IMR-90 (cell line): Measurements from ENCODE around the gene TMC4. TPM values are rescaled to one million over a fixed set of nuclear protein-coding genes. Genes with fewer than 3 reads are reported as not detected.

Experiments
- ATAC-seq: fragments of 200-7000 bp; cut with Tn5 transposase; 2 replicates; pipeline ENCODE4 v1.9.1; 2020; ENCODE audit warnings: low read depth, mild to moderate bottlenecking, moderate library complexity
- BruUV-seq: library from RNA; stranded (reverse); fragments of 400-500 nt; replicated peaks from 2 replicates; lab custom pipeline; 2021; lab: Mats Ljungman, UMichigan
- CTCF ChIA-PET: fragments of 300-600 bp; formaldehyde crosslinking; extraction: SDS; loops from one replicate; lab custom pipeline; 2021; ENCODE audit warnings: antibody characterized with exemption; lab: Yijun Ruan, JAX
- POLR2A ChIA-PET: fragments of 300-600 bp; sonication (Branson Sonifier 250); formaldehyde crosslinking; loops from one replicate; lab custom pipeline; 2022; ENCODE audit warnings: antibody characterized with exemption; ENCODE audit not compliant: unreplicated experiment; lab: Charles Lee
- DNase-seq: peaks from one replicate; pipeline ENCODE4 v3.0.0; 2013
- H2AFZ ChIP-seq: replicated peaks from 2 replicates; pipeline ENCODE3; 2013; ENCODE audit warnings: low read length, mild to moderate bottlenecking; ENCODE audit not compliant: poor library complexity
- H2AK5ac ChIP-seq: 2 replicates; pipeline ENCODE4 v1.6.1; 2013; ENCODE audit warnings: low read depth, low read length, inconsistent platforms
- H2AK9ac ChIP-seq: replicated peaks from 2 replicates; pipeline ENCODE3; 2013; ENCODE audit warnings: mild to moderate bottlenecking, low read depth, low read length, moderate library complexity; ENCODE audit not compliant: poor library complexity
- H2BK120ac ChIP-seq: 2 replicates; pipeline ENCODE4 v1.6.1; 2013; ENCODE audit warnings: low read depth, low read length, inconsistent platforms
- H2BK15ac ChIP-seq: 3 replicates; pipeline ENCODE4 v1.6.1; 2013; ENCODE audit warnings: low read depth, low read length, inconsistent platforms
- H2BK20ac ChIP-seq: 2 replicates; pipeline ENCODE4 v1.6.1; 2013; ENCODE audit warnings: low read depth, mild to moderate bottlenecking, inconsistent platforms, low read length, moderate library complexity
- H2BK5ac ChIP-seq: 2 replicates; pipeline ENCODE4 v1.6.1; 2013; ENCODE audit warnings: mild to moderate bottlenecking, low read depth, low read length, inconsistent platforms; ENCODE audit not compliant: poor library complexity, severe bottlenecking
- H3K14ac ChIP-seq: replicated peaks from 2 replicates; pipeline ENCODE4 v1.6.1; 2013; ENCODE audit warnings: low read depth, low read length, inconsistent platforms
- H3K18ac ChIP-seq: 2 replicates; pipeline ENCODE4 v1.6.1; 2013; ENCODE audit warnings: low read depth, low read length, control low read depth
- H3K23ac ChIP-seq: 2 replicates; pipeline ENCODE4 v1.6.1; 2013; ENCODE audit warnings: low read depth, low read length, inconsistent platforms
- H3K27ac ChIP-seq: 2 replicates; pipeline ENCODE4 v1.5.1; 2013; ENCODE audit warnings: mild to moderate bottlenecking, control low read depth, low read length; ENCODE audit not compliant: insufficient read depth
- H3K27me3 ChIP-seq: 2 replicates; pipeline ENCODE4 v1.6.1; 2013; ENCODE audit warnings: low read length; ENCODE audit not compliant: control insufficient read depth, insufficient read depth
- H3K36me3 ChIP-seq: 2 replicates; pipeline ENCODE4 v1.6.1; 2013; ENCODE audit warnings: low read length, mixed read lengths; ENCODE audit not compliant: control insufficient read depth, insufficient read depth
- H3K4ac ChIP-seq: 2 replicates; pipeline ENCODE4 v1.6.1; 2013; ENCODE audit warnings: low read depth, low read length, inconsistent platforms
- H3K4me1 ChIP-seq: 2 replicates; pipeline ENCODE4 v1.6.1; 2013; ENCODE audit warnings: low read length, mixed read lengths; ENCODE audit not compliant: control insufficient read depth, insufficient read depth
- H3K4me2 ChIP-seq: 2 replicates; pipeline ENCODE4 v1.6.1; 2013; ENCODE audit warnings: low read depth, mild to moderate bottlenecking, control low read depth, low read length, moderate library complexity
- H3K4me3 ChIP-seq: 2 replicates; pipeline ENCODE4 v1.5.1; 2013; ENCODE audit warnings: low read depth, mild to moderate bottlenecking, control low read depth, low read length, moderate library complexity; ENCODE audit not compliant: insufficient read depth
- H3K56ac ChIP-seq: 2 replicates; pipeline ENCODE4 v1.6.1; 2013; ENCODE audit warnings: low read length, inconsistent platforms; ENCODE audit not compliant: insufficient read depth; ENCODE audit errors: extremely low read depth
- H3K79me1 ChIP-seq, 2 experiments: 2 replicates each; pipeline ENCODE4 v1.6.1; 2013; ENCODE audit warnings: low read length in 2 of 2, inconsistent platforms in 1 of 2, low read depth in 1 of 2
- H3K9ac ChIP-seq: 2 replicates; pipeline ENCODE4 v1.6.1; 2013; ENCODE audit warnings: low read depth, low read length, control low read depth
- H3K9me1 ChIP-seq: 2 replicates; pipeline ENCODE4 v1.6.1; 2013; ENCODE audit warnings: low read length, inconsistent platforms; ENCODE audit not compliant: insufficient read depth
- H3K9me3 ChIP-seq: 2 replicates; pipeline ENCODE4 v1.6.1; 2013; ENCODE audit warnings: low read length; ENCODE audit not compliant: control insufficient read depth, insufficient read depth
- H4K20me1 ChIP-seq: 2 replicates; pipeline ENCODE4 v1.6.1; 2013; ENCODE audit warnings: low read length, inconsistent platforms; ENCODE audit not compliant: insufficient read depth
- H4K5ac ChIP-seq: 2 replicates; pipeline ENCODE4 v1.6.1; 2013; ENCODE audit warnings: mild to moderate bottlenecking, low read depth, low read length, control low read depth
- H4K8ac ChIP-seq, 2 experiments: 2 replicates each; pipeline ENCODE4 v1.6.1; 2013; ENCODE audit warnings: low read depth in 2 of 2, low read length in 2 of 2, control low read depth in 1 of 2, inconsistent platforms in 1 of 2
- H4K91ac ChIP-seq: 2 replicates; pipeline ENCODE4 v1.6.1; 2013; ENCODE audit warnings: low read depth, low read length, inconsistent platforms; ENCODE audit not compliant: insufficient read depth
- CEBPB ChIP-seq: IDR thresholded peaks from 2 replicates; pipeline ENCODE4 v1.6.1; 2012; ENCODE audit warnings: low read depth, low read length, improper control_type of control experiment
- CHD1 ChIP-seq: IDR thresholded peaks from 2 replicates; pipeline ENCODE4 v1.6.1; 2012; ENCODE audit warnings: low read depth, low read length, improper control_type of control experiment
- MAZ ChIP-seq: IDR thresholded peaks from 2 replicates; pipeline ENCODE4 v1.6.1; 2012; ENCODE audit warnings: low read depth, mild to moderate bottlenecking, low read length, improper control_type of control experiment, moderate library complexity, borderline replicate concordance
- MXI1 ChIP-seq: IDR thresholded peaks from 2 replicates; pipeline ENCODE4 v1.6.1; 2012; ENCODE audit warnings: low read depth, mild to moderate bottlenecking, low read length, moderate library complexity, borderline replicate concordance
- WGBS, 2 experiments: methylation state at CpG; one replicate each; pipeline versions ENCODE4 v1.1.5 to v1.1.7; 2013; ENCODE audit warnings: missing lambda C conversion rate in 2 of 2; ENCODE audit not compliant: insufficient read length in 1 of 2; ENCODE audit errors: extremely low coverage in 2 of 2; 5-methylcytosine and 5-hydroxymethylcytosine counted together
- dilution Hi-C: fragments of 300-500 bp; cut with HindIII; formaldehyde crosslinking; loops from one replicate; pipeline ENCODE4 v1.14.3; 2018; ENCODE audit warnings: low sequenced_read_pairs; ENCODE audit not compliant: unreplicated experiment
- in situ Hi-C: fragments of 300-500 bp; cut with MboI; formaldehyde crosslinking; loops from 3 replicates; pipeline ENCODE4 v1.14.3; 2019; ENCODE audit warnings: low sequenced_read_pairs, inconsistent platforms, mixed read lengths
- intact Hi-C: fragments of 100-400 bp; cut with micrococcal nuclease; formaldehyde crosslinking; loops from 2 replicates; pipeline ENCODE4 v1.10.0; 2022
- polyA plus RNA-seq, 3 experiments: library from polyadenylated mRNA; depleted of rRNA; stranded (reverse); fragments of >200 nt; gene quantifications; 2 replicates each; pipeline ENCODE4 v1.2.3, GENCODE V29; 2012; ENCODE audit warnings: low replicate concordance in 1 of 3
- total RNA-seq: library from RNA; depleted of rRNA; stranded (reverse); fragments of >200 nt; gene quantifications from 2 replicates; pipeline ENCODE4 v1.2.3, GENCODE V29; 2012
- TF ChIP-seq, protein P1 (sequence below): conservative IDR thresholded peaks from 2 replicates; pipeline ENCODE4 v1.5.1; 2012; ENCODE audit warnings: mild to moderate bottlenecking, low read depth, low read length, improper control_type of control experiment

TMC4 gene
- total and polyA plus RNA-seq, 2 of the 4 experiments (the other 2 are of a cell fraction) = 0.72 to 1.1 TPM

DNA sequence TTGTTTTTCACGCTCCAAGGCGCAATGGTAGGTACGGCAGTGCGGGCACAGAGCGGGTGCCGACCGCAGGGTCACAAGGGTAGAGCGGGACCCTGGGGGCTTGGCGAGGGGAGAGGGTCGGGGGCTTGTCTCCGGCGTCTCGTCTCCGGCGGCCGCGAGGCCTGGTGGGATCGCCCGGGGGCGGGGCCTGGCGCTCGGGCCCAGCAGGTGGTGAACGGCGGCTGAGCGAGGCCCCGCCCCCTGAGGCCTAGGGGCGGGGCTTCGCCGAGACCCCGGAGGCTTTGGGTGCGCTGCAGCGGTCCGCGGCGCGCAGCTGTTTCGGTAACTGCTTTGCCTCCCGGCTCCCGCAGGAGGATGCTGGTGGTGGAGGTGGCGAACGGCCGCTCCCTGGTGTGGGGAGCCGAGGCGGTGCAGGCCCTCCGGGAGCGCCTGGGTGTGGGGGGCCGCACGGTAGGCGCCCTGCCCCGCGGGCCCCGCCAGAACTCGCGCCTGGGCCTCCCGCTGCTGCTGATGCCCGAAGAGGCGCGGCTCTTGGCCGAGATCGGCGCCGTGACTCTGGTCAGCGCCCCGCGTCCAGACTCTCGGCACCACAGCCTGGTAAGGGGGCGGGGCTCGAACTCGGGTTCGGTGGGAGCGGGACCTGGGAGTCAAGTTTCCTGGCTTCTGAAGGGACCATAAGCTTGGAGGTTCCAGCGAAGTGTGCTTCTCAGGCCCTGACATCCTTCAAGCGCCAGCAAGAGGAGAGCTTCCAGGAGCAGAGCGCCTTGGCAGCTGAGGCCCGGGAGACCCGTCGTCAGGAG is 18.3 kb upstream of the TMC4 start, which contains the start of gene TSEN34:
Gene TSEN34, plus strand, starts transcription at position 298 of the 800 bp plus-strand sequence. Its CDS starts 57 bp downstream, at position 355.
- H3K4me2 ChIP-seq = peak within 1 kb of the TSS; percentile 86
- peak within 1 kb of the TSS; percentile 90 for H3K56ac ChIP-seq
- H3K18ac ChIP-seq = peak within 1 kb of the TSS; percentile 77
- peak within 1 kb of the TSS; percentile 93 for H3K27ac ChIP-seq
- H3K27me3 ChIP-seq = no peaks in the 10 kb centered on the region
- peak within 1 kb of the TSS; percentile 59; the same call in 1 of the 2 replicates for H2AK5ac ChIP-seq
- H3K14ac ChIP-seq = peak within 1 kb of the TSS; percentile 94
- peak within 1 kb of the TSS; percentile 88 for H3K9ac ChIP-seq
- peak within 1 kb of the TSS; percentile 96 for H3K4ac ChIP-seq
- DNase-seq (peak; percentile 75), ATAC-seq (peak; percentile 41)
- no peaks in the 10 kb centered on the region for H3K9me3 ChIP-seq
- peak within 1 kb of the TSS; percentile 56 for H4K5ac ChIP-seq
- H2BK120ac ChIP-seq = peak within 1 kb of the TSS; percentile 88
- H3K9me1 ChIP-seq = peaks cover 3% of the 10 kb centered on the region; the same call in 1 of the 2 replicates
- peak within 1 kb of the TSS; percentile 62 to 99 for H4K8ac ChIP-seq
- POLR2A ChIA-PET = interaction anchor here (0.6 to 2.3 kb wide), 2 partner anchors 9 to 240 kb away, joined by 3 to 10 read pairs; partner anchors contain the start of gene RPS9
- H3K36me3 ChIP-seq = peaks cover 14% of the 10 kb centered on the region
- peak within 1 kb of the TSS; percentile 94 for H3K23ac ChIP-seq
- peak within 1 kb of the TSS; percentile 59; the same call in 1 of the 2 replicates for H2BK20ac ChIP-seq
- peak within 1 kb of the TSS; percentile 96 for H2AFZ ChIP-seq
- H3K4me3 ChIP-seq = peak within 1 kb of the TSS; percentile 70
- peaks cover 16% of the 10 kb centered on the region for H4K20me1 ChIP-seq
- peak within 1 kb of the TSS; percentile 97 for H2AK9ac ChIP-seq
- H3K4me1 ChIP-seq = peaks cover 5% of the 10 kb centered on the region
- TF ChIP-seq MXI1 (0 out of 2 replicates have a peak, but pooled peaks have one; percentile 42), MAZ (0 out of 2 replicates have a peak, but pooled peaks have one; percentile 43), CHD1 (no peak), CEBPB (no peak)
- TF ChIP-seq, protein P1, sequence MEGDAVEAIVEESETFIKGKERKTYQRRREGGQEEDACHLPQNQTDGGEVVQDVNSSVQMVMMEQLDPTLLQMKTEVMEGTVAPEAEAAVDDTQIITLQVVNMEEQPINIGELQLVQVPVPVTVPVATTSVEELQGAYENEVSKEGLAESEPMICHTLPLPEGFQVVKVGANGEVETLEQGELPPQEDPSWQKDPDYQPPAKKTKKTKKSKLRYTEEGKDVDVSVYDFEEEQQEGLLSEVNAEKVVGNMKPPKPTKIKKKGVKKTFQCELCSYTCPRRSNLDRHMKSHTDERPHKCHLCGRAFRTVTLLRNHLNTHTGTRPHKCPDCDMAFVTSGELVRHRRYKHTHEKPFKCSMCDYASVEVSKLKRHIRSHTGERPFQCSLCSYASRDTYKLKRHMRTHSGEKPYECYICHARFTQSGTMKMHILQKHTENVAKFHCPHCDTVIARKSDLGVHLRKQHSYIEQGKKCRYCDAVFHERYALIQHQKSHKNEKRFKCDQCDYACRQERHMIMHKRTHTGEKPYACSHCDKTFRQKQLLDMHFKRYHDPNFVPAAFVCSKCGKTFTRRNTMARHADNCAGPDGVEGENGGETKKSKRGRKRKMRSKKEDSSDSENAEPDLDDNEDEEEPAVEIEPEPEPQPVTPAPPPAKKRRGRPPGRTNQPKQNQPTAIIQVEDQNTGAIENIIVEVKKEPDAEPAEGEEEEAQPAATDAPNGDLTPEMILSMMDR = no peak
- CTCF ChIA-PET = no interaction called here
- peak within 1 kb of the TSS; percentile 93 for H4K91ac ChIP-seq
- intact Hi-C loops = loop anchor here (2.0 kb wide), 1 partner anchor 20 kb away; no protein-coding TSS in a partner anchor
- peak within 1 kb of the TSS; percentile 91; the same call in 1 of the 3 replicates for H2BK15ac ChIP-seq
- peaks cover 21 to 43% of the 10 kb centered on the region in 2 experiments; a peak in 3 of 4 replicates for H3K79me1 ChIP-seq
- WGBS, 2 experiments = 0% methylated on average over 42 of the region's 77 CpGs; no CpG with 5 or more reads in 1 of the 2 experiments
- dilution Hi-C loops = no loop called here
- in situ Hi-C loops = no loop called here
- BruUV-seq = TSS peak; percentile 83
- H2BK5ac ChIP-seq = peak within 1 kb of the TSS; percentile 96
